HCT116 (cell line): ENCODE data around the gene MVK. TPM values are rescaled to one million over a fixed set of nuclear protein-coding genes. Genes with fewer than 3 reads are reported as not detected.

Experiments used
- ATAC-seq: fragments of 200-7000 bp; cut with Tn5 transposase; 2 replicates; pipeline ENCODE4 v1.9.1; 2020; ENCODE audit warnings: mild to moderate bottlenecking, moderate library complexity
- BruUV-seq: library from RNA; stranded (reverse); fragments of 400-500 nt; replicated peaks from 2 replicates; lab custom pipeline; 2021; lab: Mats Ljungman, UMichigan
- CTCF ChIA-PET: fragments of 300-600 bp; sonication (Branson Sonifier 250); formaldehyde crosslinking; loops from one replicate; lab custom pipeline; 2021; ENCODE audit warnings: antibody characterized with exemption; lab: Charles Lee
- POLR2A ChIA-PET: fragments of 300-600, 350-600 bp; sonication (Branson Sonifier 250); formaldehyde crosslinking; loops from one replicate; lab custom pipeline; 2021; ENCODE audit warnings: antibody characterized with exemption; lab: Charles Lee
- RAD21 ChIA-PET, 2 experiments: fragments of 300-600 bp; sonication (Branson Sonifier 250); formaldehyde crosslinking; loops; one replicate each; lab custom pipeline; 2023; ENCODE audit warnings: low total read pairs in 2 of 2; ENCODE audit not compliant: uncharacterized antibody in 2 of 2, unreplicated experiment in 2 of 2, low non-redundant PET in 1 of 2; lab: Charles Lee
- DNase-seq: peaks from one replicate; pipeline ENCODE4 v3.0.0-alpha.2; 2010; ENCODE audit warnings: low read depth, low spot score
- H2AFZ ChIP-seq: fragments of 200-600 bp; shearing (Covaris generic), sonication (generic); 2 replicates; pipeline ENCODE4 v1.6.1; 2017; ENCODE audit warnings: low read depth, mixed run types, mixed read lengths, antibody characterized with exemption, low read length; ENCODE audit not compliant: poor library complexity, severe bottlenecking
- H3K27ac ChIP-seq: 2 replicates; pipeline ENCODE4 v1.5.1; 2012; ENCODE audit warnings: low read depth, low read length
- H3K27me3 ChIP-seq: fragments of 200-600 bp; sonication (generic); 2 replicates; pipeline ENCODE4 v1.6.1; 2016; ENCODE audit warnings: mixed run types, low read length, mixed read lengths; ENCODE audit not compliant: insufficient read depth
- H3K36me3 ChIP-seq, 2 experiments: fragments of 200-500 bp in 1 of 2; fragments of 200-600 bp in 1 of 2; sonication (Bioruptor generic) in 1 of 2; sonication (generic) in 1 of 2; 2 replicates each; pipeline versions ENCODE4 v1.5.1 to v1.6.1; 2014 to 2016; ENCODE audit warnings: low read length in 2 of 2, inconsistent platforms in 1 of 2, mixed read lengths in 1 of 2, mixed run types in 1 of 2; ENCODE audit not compliant: insufficient read depth in 2 of 2, control insufficient read depth in 1 of 2
- H3K4me1 ChIP-seq, 2 experiments: fragments of 200-600 bp in 1 of 2; sonication (generic) in 1 of 2; 2 replicates each; pipeline versions ENCODE4 v1.5.1 to v1.6.1; 2012 to 2017; ENCODE audit warnings: low read length in 2 of 2, inconsistent platforms in 1 of 2, mild to moderate bottlenecking in 1 of 2, mixed read lengths in 1 of 2, mixed run types in 1 of 2, moderate library complexity in 1 of 2; ENCODE audit not compliant: insufficient read depth in 2 of 2, control insufficient read depth in 1 of 2
- H3K4me2 ChIP-seq: fragments of 200-600 bp; sonication (generic); 2 replicates; pipeline ENCODE4 v1.6.1; 2017; ENCODE audit warnings: mixed run types, low read length, mixed read lengths
- H3K4me3 ChIP-seq, 2 experiments: fragments of 200-600 bp in 1 of 2; sonication (generic) in 1 of 2; replicated peaks in 1 of 2; 2 replicates each; pipeline ENCODE4 v1.5.1; 2011 to 2016; ENCODE audit warnings: low read length in 2 of 2, control low read depth in 1 of 2, low read depth in 1 of 2, mild to moderate bottlenecking in 1 of 2, mixed read lengths in 1 of 2, mixed run types in 1 of 2
- H3K79me2 ChIP-seq: fragments of 200-600 bp; sonication (generic); 2 replicates; pipeline ENCODE4 v1.6.1; 2017; ENCODE audit warnings: mild to moderate bottlenecking, mixed run types, low read length, moderate library complexity, mixed read lengths; ENCODE audit not compliant: insufficient read depth
- H3K9ac ChIP-seq: fragments of 200-600 bp; sonication (generic); 2 replicates; pipeline ENCODE4 v1.6.1; 2016; ENCODE audit warnings: low read length, mixed read lengths
- H3K9me2 ChIP-seq: fragments of 200-600 bp; sonication (generic), shearing (Covaris generic); 2 replicates; pipeline ENCODE4 v1.6.1; 2017; ENCODE audit warnings: mixed run types, mild to moderate bottlenecking, moderate library complexity; ENCODE audit not compliant: insufficient read depth
- H3K9me3 ChIP-seq, 2 experiments: fragments of 200-500 bp in 1 of 2; fragments of 200-600 bp in 1 of 2; sonication (Bioruptor generic) in 1 of 2; sonication (generic) in 1 of 2; 2 replicates each; pipeline ENCODE4 v1.6.1; 2014 to 2017; ENCODE audit warnings: low read length in 2 of 2, mixed read lengths in 2 of 2, inconsistent platforms in 1 of 2, low read depth in 1 of 2, mild to moderate bottlenecking in 1 of 2, mixed run types in 1 of 2, moderate library complexity in 1 of 2; ENCODE audit not compliant: control insufficient read depth in 1 of 2, insufficient read depth in 1 of 2
- H4K20me1 ChIP-seq: fragments of 200-600 bp; sonication (generic), shearing (Covaris generic); 2 replicates; pipeline ENCODE4 v1.6.1; 2017; ENCODE audit warnings: mixed run types, mild to moderate bottlenecking, moderate library complexity; ENCODE audit not compliant: insufficient read depth
- CBX3 ChIP-seq: IDR thresholded peaks from 2 replicates; pipeline ENCODE4 v1.6.1; 2012; ENCODE audit warnings: low read depth
- EGR1 ChIP-seq: IDR thresholded peaks from 2 replicates; pipeline ENCODE4 v1.6.1; 2012; ENCODE audit warnings: low read depth
- ELF1 ChIP-seq: IDR thresholded peaks from 2 replicates; pipeline ENCODE4 v1.6.1; 2012; ENCODE audit warnings: low read depth, borderline replicate concordance
- EZH2 ChIP-seq: fragments of 200-600 bp; sonication (generic); IDR thresholded peaks from 2 replicates; pipeline ENCODE4 v1.6.1; 2017; ENCODE audit warnings: antibody characterized with exemption, mixed run types
- FOSL1 ChIP-seq: IDR thresholded peaks from 2 replicates; pipeline ENCODE4 v1.6.1; 2012; ENCODE audit warnings: low read depth
- JUND ChIP-seq: IDR thresholded peaks from 2 replicates; pipeline ENCODE4 v1.6.1; 2012
- MAX ChIP-seq: IDR thresholded peaks from 2 replicates; pipeline ENCODE4 v1.6.1; 2012
- POLR2A ChIP-seq: IDR thresholded peaks from 2 replicates; pipeline ENCODE4 v1.7.0; 2011; ENCODE audit warnings: borderline replicate concordance; ENCODE audit not compliant: insufficient read depth, insufficient read length; ENCODE audit errors: extremely low read depth
- SP1 ChIP-seq: IDR thresholded peaks from 2 replicates; pipeline ENCODE4 v1.6.1; 2012; ENCODE audit warnings: low read depth
- SRF ChIP-seq: IDR thresholded peaks from 2 replicates; pipeline ENCODE4 v1.6.1; 2012; ENCODE audit warnings: low read depth
- TCF7L2 ChIP-seq: IDR thresholded peaks from 2 replicates; pipeline ENCODE4 v1.7.0; 2011; ENCODE audit warnings: borderline replicate concordance, inconsistent platforms; ENCODE audit not compliant: insufficient read depth, insufficient read length; ENCODE audit errors: extremely low read depth
- YY1 ChIP-seq: IDR thresholded peaks from 2 replicates; pipeline ENCODE4 v1.6.1; 2011; ENCODE audit warnings: low read length, low read depth, moderate library complexity, mild to moderate bottlenecking; ENCODE audit not compliant: insufficient replicate concordance; ENCODE audit errors: extremely low read depth
- ZBTB33 ChIP-seq: IDR thresholded peaks from 2 replicates; pipeline ENCODE4 v1.6.1; 2011; ENCODE audit warnings: mild to moderate bottlenecking, low read length, moderate library complexity; ENCODE audit not compliant: insufficient replicate concordance; ENCODE audit errors: extremely low read depth
- intact Hi-C: fragments of 100-400 bp; cut with micrococcal nuclease; formaldehyde crosslinking; loops from 2 replicates; pipeline ENCODE4 v1.10.0; 2022
- total RNA-seq: library from RNA; stranded (reverse); gene quantifications from one replicate; pipeline ENCODE4 v1.2.1, GENCODE V29; 2021; ENCODE audit not compliant: unreplicated experiment

MVK gene
- total RNA-seq, 1 experiment from 2014 or later, result 17.3 TPM

GRCh38 chr12:109594556-109595317 is 21.1 kb downstream of the MVK start:
- Histone ChIP-seq H3K9me3 (no peaks in the 10 kb centered on the region), H3K9me2 (no peaks in the 10 kb centered on the region), H3K9ac (no peak overlapping the region), H3K27me3 (no peaks in the 10 kb centered on the region), H3K79me2 (no peaks in the 10 kb centered on the region), H3K36me3 (0 out of 4 replicates have a peak, but pooled peaks cover 0 to 5% of the 10 kb centered on the region in 2 experiments), H3K4me1 (peaks cover 4 to 11% of the 10 kb centered on the region in 2 experiments), H3K27ac (no peak overlapping the region), H2AFZ (no peak overlapping the region), H3K4me2 (no peak overlapping the region), H4K20me1 (no peaks in the 10 kb centered on the region), H3K4me3 (no peak overlapping the region)
- no peak for TF ChIP-seq ELF1
- ChIA-PET POLR2A (no interaction called here), RAD21 (interaction anchor here in 1 of 2 experiments (0.6 to 0.7 kb wide), 2 partner anchors 12 to 16 kb away, joined by 3 read pairs; no protein-coding TSS in a partner anchor), CTCF (interaction anchor here (0.6 to 1.7 kb wide), 2 partner anchors 179 to 1277 kb away, joined by 3 to 5 read pairs; no protein-coding TSS in a partner anchor)
- DNase-seq (no peak), ATAC-seq (no peak)
- intact Hi-C loops, result no loop called here
- no TSS peak for BruUV-seq

GRCh38 chr12:109595321-109595902 is 21.8 kb downstream of the MVK start:
- intact Hi-C loops, result no loop called here
- RAD21 ChIA-PET, result no interaction called here

More at GRCh38 chr12:109595321-109595902, 21.8 kb downstream of the MVK start:
- ChIA-PET POLR2A (no interaction called here), CTCF (interaction anchor here (1.7 kb wide), 1 partner anchor 178 kb away, joined by 5 read pairs; no protein-coding TSS in a partner anchor)
- H3K4me2 ChIP-seq, result no peak overlapping the region
- no peaks in the 10 kb centered on the region for H3K79me2 ChIP-seq
- no peaks in the 10 kb centered on the region for H3K9me2 ChIP-seq
- H3K9me3 ChIP-seq, result no peaks in the 10 kb centered on the region
- 0 out of 4 replicates have a peak, but pooled peaks cover 0 to 5% of the 10 kb centered on the region in 2 experiments for H3K36me3 ChIP-seq
- ATAC-seq (no peak), DNase-seq (no peak)
- H4K20me1 ChIP-seq, result no peaks in the 10 kb centered on the region
- H3K9ac ChIP-seq, result no peak overlapping the region
- no peak overlapping the region for H3K4me3 ChIP-seq
- H3K27me3 ChIP-seq, result no peaks in the 10 kb centered on the region
- TF ChIP-seq ZBTB33, result no peak
- TF ChIP-seq SRF, result no peak
- TF ChIP-seq JUND, result no peak
- no peak for TF ChIP-seq MAX
- TF ChIP-seq FOSL1, result no peak
- TF ChIP-seq EZH2, result no peak
- no peak for TF ChIP-seq EGR1
- TF ChIP-seq POLR2A, result no peak
- TF ChIP-seq TCF7L2, result no peak
- no peak for TF ChIP-seq CBX3
- TF ChIP-seq YY1, result no peak
- no peak for TF ChIP-seq SP1
- H3K27ac ChIP-seq, result no peak overlapping the region
- BruUV-seq, result no TSS peak
- H2AFZ ChIP-seq, result no peak overlapping the region
- peaks cover 4 to 11% of the 10 kb centered on the region in 2 experiments for H3K4me1 ChIP-seq
